MCF 10A (cell line): Measurements from ENCODE around the gene KRT10. TPM values are rescaled to one million over a fixed set of nuclear protein-coding genes. Genes with fewer than 3 reads are reported as not detected.

ENCODE experiments used
- BruUV-seq: library from RNA; stranded (reverse); fragments of 400-500 nt; replicated peaks from 2 replicates; lab custom pipeline; 2021; lab: Mats Ljungman, UMichigan
- CTCF ChIA-PET: fragments of 300-600 bp; sonication (Branson Sonifier 250); formaldehyde crosslinking; extraction: SDS; loops from one replicate; lab custom pipeline; 2021; ENCODE audit warnings: antibody characterized with exemption, inconsistent platforms; lab: Yijun Ruan, JAX
- POLR2A ChIA-PET: fragments of 300-600, 350-650 bp; sonication (Branson Sonifier 250); formaldehyde crosslinking; extraction: SDS; loops from one replicate; lab custom pipeline; 2020; ENCODE audit warnings: antibody characterized with exemption, inconsistent platforms; lab: Yijun Ruan, JAX
- DNase-seq: peaks from one replicate; pipeline ENCODE4 v3.0.0-alpha.2; 2018; ENCODE audit not compliant: unreplicated experiment
- H3K27ac Mint-ChIP-seq: one replicate; pipeline ENCODE4 v1.8.0; 2022; ENCODE audit warnings: mild to moderate bottlenecking, low read depth, mixed read lengths; ENCODE audit not compliant: unreplicated experiment
- H3K27me3 Mint-ChIP-seq: one replicate; pipeline ENCODE4 v1.8.0; 2022; ENCODE audit warnings: mixed read lengths; ENCODE audit not compliant: insufficient read depth, unreplicated experiment
- H3K36me3 Mint-ChIP-seq: one replicate; pipeline ENCODE4 v1.8.0; 2022; ENCODE audit warnings: mild to moderate bottlenecking, moderate library complexity, mixed read lengths; ENCODE audit not compliant: insufficient read depth, unreplicated experiment
- H3K4me1 Mint-ChIP-seq: one replicate; pipeline ENCODE4 v1.8.0; 2022; ENCODE audit warnings: mixed read lengths; ENCODE audit not compliant: insufficient read depth, unreplicated experiment
- H3K4me3 Mint-ChIP-seq: one replicate; pipeline ENCODE4 v1.8.0; 2022; ENCODE audit warnings: mild to moderate bottlenecking, moderate library complexity, mixed read lengths; ENCODE audit not compliant: unreplicated experiment
- H3K9me3 Mint-ChIP-seq: one replicate; pipeline ENCODE4 v1.8.0; 2022; ENCODE audit warnings: mixed read lengths; ENCODE audit not compliant: unreplicated experiment
- CTCF ChIP-seq: fragments of 200-600 bp; IDR thresholded peaks from one replicate; pipeline ENCODE4 v1.8.0; 2022; ENCODE audit warnings: antibody characterized with exemption, mild to moderate bottlenecking; ENCODE audit not compliant: unreplicated experiment
- intact Hi-C: fragments of 100-400 bp; cut with micrococcal nuclease; formaldehyde crosslinking; loops from 2 replicates; pipeline ENCODE4 v1.14.1; 2022
- total RNA-seq: library from RNA; stranded (reverse); gene quantifications from 2 replicates; pipeline ENCODE4 v1.2.3, GENCODE V29; 2022

Gene KRT10
- total RNA-seq, 1 experiment from 2014 or later, result 95.5 TPM

GRCh38 chr17:40801157-40801556, 21.3 kb downstream of the KRT10 start:
- Mint-ChIP-seq H3K27ac (no peak overlapping the region), H3K27me3 (peaks cover 5% of the 10 kb centered on the region), H3K4me1 (no peaks in the 10 kb centered on the region), H3K4me3 (no peak overlapping the region), H3K36me3 (no peaks in the 10 kb centered on the region), H3K9me3 (peaks cover 7% of the 10 kb centered on the region)
- BruUV-seq, result no TSS peak
- intact Hi-C loops, result loop anchor here (5.0 kb wide), 1 partner anchor 746 kb away; no protein-coding TSS in a partner anchor
- no peak for DNase-seq
- TF ChIP-seq CTCF, result no peak
- POLR2A ChIA-PET, result no interaction called here
- CTCF ChIA-PET, result interaction anchor here (0.7 to 0.9 kb wide), 2 partner anchors 10 to 749 kb away, joined by 3 read pairs; no protein-coding TSS in a partner anchor

GRCh38 chr17:40800381-40800780, 22.0 kb downstream of the KRT10 start:
- H3K27me3 Mint-ChIP-seq, result peaks cover 12% of the 10 kb centered on the region
- no peaks in the 10 kb centered on the region for H3K4me1 Mint-ChIP-seq
- ChIA-PET POLR2A (no interaction called here), CTCF (interaction anchor here (0.6 kb wide), 1 partner anchor 484 kb away, joined by 3 read pairs; no protein-coding TSS in a partner anchor)
- no peak overlapping the region for H3K4me3 Mint-ChIP-seq
- intact Hi-C loops, result loop anchor here (5.0 kb wide), 1 partner anchor 747 kb away; no protein-coding TSS in a partner anchor
- peaks cover 6% of the 10 kb centered on the region for H3K9me3 Mint-ChIP-seq
- no TSS peak for BruUV-seq
- no peak for DNase-seq
- no peak overlapping the region for H3K27ac Mint-ChIP-seq
- no peaks in the 10 kb centered on the region for H3K36me3 Mint-ChIP-seq
- TF ChIP-seq CTCF, result no peak

- no TSS peak for BruUV-seq
- Mint-ChIP-seq H3K9me3 (peaks cover under 1% of the 10 kb centered on the region), H3K4me1 (no peaks in the 10 kb centered on the region), H3K27me3 (peaks cover 15% of the 10 kb centered on the region), H3K36me3 (no peaks in the 10 kb centered on the region), H3K4me3 (no peak within 1 kb of the TSS), H3K27ac (no peak within 1 kb of the TSS)
- ChIA-PET POLR2A (no interaction called here), CTCF (interaction anchor here (0.5 kb wide), 1 partner anchor 185 kb away, joined by 4 read pairs; no protein-coding TSS in a partner anchor)
- DNase-seq, result no peak
- intact Hi-C loops, result loop anchor here (5.0 kb wide), 1 partner anchor 747 kb away; no protein-coding TSS in a partner anchor
- no peak for TF ChIP-seq CTCF
Observed at GRCh38 chr17:40799859-40800258, 22.6 kb downstream of the KRT10 start, which contains the start of gene KRT28. Gene KRT28, minus strand, starts transcription at chr17:40799959. Its CDS starts 66 bp downstream, at chr17:40799893.

- no peaks in the 10 kb centered on the region for H3K9me3 Mint-ChIP-seq
- intact Hi-C loops, result no loop called here
- no peaks in the 10 kb centered on the region for H3K36me3 Mint-ChIP-seq
- TF ChIP-seq CTCF, result no peak
- H3K27me3 Mint-ChIP-seq, result peaks cover 15% of the 10 kb centered on the region
- no peak overlapping the region for H3K4me3 Mint-ChIP-seq
- POLR2A ChIA-PET, result interaction anchor here (0.6 to 0.7 kb wide), 2 partner anchors 111 to 149 kb away, joined by 3 to 4 read pairs; no protein-coding TSS in a partner anchor
- no TSS peak for BruUV-seq
- CTCF ChIA-PET, result interaction anchor here (0.7 to 6.6 kb wide), 3 partner anchors 12 to 243 kb away, joined by 3 to 68 read pairs (median 4); no protein-coding TSS in a partner anchor
- H3K4me1 Mint-ChIP-seq, result no peaks in the 10 kb centered on the region
- no peak overlapping the region for H3K27ac Mint-ChIP-seq
- DNase-seq, result no peak
Observed at GRCh38 chr17:40796846-40797245, 25.6 kb downstream of the KRT10 start.
